Measurements from ENCODE around the gene NTNG1.

DNA sequence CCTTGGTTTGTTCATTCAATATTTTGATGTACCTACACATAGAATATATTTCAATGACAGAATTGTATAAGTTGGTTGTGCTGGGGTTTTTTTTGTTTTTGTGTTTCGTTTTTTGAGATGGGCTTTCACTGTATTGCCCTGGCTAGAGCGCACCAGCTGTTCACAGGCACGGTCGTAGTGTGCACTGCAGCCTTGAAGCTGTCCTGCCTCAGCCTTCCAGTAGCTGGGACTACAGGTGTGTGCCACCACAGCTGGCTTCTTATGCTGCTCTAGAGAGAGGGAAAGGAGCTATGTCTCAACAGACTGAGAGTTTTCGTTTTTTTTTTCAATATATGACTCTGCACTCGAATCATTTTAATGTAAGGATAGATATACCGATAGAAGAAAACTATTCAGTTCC lies 102.6 kb downstream of the NTNG1 start:
- TF ChIP-seq SIN3A (IDR thresholded peaks at IDR 0.05; ENCODE audit: borderline replicate concordance, insufficient read depth, low read length) = no peak
- TF ChIP-seq POLR2AphosphoS5 (IDR thresholded peaks at IDR 0.05; ENCODE audit: low read depth, low read length) = no peak
- TF ChIP-seq TAF1 (IDR thresholded peaks at IDR 0.05; ENCODE audit: borderline replicate concordance, insufficient read depth, low read length) = no peak
- TF ChIP-seq, protein P1, sequence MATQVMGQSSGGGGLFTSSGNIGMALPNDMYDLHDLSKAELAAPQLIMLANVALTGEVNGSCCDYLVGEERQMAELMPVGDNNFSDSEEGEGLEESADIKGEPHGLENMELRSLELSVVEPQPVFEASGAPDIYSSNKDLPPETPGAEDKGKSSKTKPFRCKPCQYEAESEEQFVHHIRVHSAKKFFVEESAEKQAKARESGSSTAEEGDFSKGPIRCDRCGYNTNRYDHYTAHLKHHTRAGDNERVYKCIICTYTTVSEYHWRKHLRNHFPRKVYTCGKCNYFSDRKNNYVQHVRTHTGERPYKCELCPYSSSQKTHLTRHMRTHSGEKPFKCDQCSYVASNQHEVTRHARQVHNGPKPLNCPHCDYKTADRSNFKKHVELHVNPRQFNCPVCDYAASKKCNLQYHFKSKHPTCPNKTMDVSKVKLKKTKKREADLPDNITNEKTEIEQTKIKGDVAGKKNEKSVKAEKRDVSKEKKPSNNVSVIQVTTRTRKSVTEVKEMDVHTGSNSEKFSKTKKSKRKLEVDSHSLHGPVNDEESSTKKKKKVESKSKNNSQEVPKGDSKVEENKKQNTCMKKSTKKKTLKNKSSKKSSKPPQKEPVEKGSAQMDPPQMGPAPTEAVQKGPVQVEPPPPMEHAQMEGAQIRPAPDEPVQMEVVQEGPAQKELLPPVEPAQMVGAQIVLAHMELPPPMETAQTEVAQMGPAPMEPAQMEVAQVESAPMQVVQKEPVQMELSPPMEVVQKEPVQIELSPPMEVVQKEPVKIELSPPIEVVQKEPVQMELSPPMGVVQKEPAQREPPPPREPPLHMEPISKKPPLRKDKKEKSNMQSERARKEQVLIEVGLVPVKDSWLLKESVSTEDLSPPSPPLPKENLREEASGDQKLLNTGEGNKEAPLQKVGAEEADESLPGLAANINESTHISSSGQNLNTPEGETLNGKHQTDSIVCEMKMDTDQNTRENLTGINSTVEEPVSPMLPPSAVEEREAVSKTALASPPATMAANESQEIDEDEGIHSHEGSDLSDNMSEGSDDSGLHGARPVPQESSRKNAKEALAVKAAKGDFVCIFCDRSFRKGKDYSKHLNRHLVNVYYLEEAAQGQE (IDR thresholded peaks at IDR 0.05; ENCODE audit: insufficient read depth in 1 of 2, low read depth in 2 of 2, low read length in 2 of 2) = no peak
- no peak for TF ChIP-seq FOXP2 (optimal IDR thresholded peaks at IDR 0.05; ENCODE audit: borderline replicate concordance, extremely low read depth, extremely low read length, insufficient read depth)
